HG03108 (cell line): ENCODE results near the gene PDE4C.
A peak's percentile ranks its signal among the peaks of the same experiment; 100 is the strongest.
"Not testable (repeated sequence)": the region's sequence is repeated elsewhere in the genome, so short reads cannot be mapped to it uniquely, and the experiment has no call there.

Experiments used
- ATAC-seq: cut with Tn5 transposase; IDR thresholded peaks from one replicate; pipeline ENCODE4 v1.9.1; 2021; ENCODE audit warnings: moderate library complexity; ENCODE audit not compliant: unreplicated experiment

The PDE4C gene

GRCh38 chr19:18223860-18224524 lies 2.2 kb downstream of the PDE4C start:
- no peak for ATAC-seq

- no peak for ATAC-seq
These were observed 4.2 kb downstream of the PDE4C start for GRCh38 chr19:18221815-18222725.

- ATAC-seq = no peak
These were observed 5.5 kb downstream of the PDE4C start for GRCh38 chr19:18220632-18221275.

DNA sequence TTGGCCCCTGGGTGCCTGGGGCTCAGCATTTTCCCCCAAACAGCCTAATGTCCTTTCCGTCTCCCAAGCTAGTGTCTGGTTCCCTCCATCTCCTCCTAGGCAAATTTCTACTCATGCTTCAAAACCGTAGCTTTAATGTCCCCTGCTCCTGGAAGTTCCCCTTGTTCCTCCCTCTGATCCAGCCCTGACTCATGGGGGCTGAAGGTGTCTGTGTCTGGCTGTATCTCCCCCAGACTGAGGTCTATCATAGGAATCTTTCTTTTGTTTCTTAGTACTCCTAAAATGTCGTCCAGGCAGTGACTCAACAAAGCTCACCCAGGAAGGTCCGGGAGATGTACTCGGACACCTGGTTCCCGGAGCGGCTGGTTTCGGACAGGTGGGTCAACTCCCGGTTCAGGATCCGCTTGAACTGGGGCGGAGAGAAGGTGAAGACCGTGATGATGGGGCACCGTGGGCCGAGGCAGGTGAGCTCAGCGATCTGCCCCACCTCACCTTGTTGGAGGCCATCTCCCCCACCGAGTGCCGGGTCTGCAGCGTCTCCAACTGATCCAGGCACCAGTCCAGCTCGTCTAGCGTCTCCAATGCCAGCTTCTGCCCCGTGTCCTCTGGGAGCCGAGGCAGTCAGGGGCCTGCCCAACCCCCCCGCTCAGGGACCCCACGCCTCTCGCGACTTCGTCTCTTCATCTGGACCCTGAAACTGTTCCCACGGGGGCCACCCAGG lies 6.2 kb downstream of the PDE4C start:
- no peak for ATAC-seq

GRCh38 chr19:18218600-18218999 lies 7.6 kb downstream of the PDE4C start:
- no peak for ATAC-seq

GRCh38 chr19:18218159-18218558 lies 8.1 kb downstream of the PDE4C start:
- ATAC-seq = no peak

DNA sequence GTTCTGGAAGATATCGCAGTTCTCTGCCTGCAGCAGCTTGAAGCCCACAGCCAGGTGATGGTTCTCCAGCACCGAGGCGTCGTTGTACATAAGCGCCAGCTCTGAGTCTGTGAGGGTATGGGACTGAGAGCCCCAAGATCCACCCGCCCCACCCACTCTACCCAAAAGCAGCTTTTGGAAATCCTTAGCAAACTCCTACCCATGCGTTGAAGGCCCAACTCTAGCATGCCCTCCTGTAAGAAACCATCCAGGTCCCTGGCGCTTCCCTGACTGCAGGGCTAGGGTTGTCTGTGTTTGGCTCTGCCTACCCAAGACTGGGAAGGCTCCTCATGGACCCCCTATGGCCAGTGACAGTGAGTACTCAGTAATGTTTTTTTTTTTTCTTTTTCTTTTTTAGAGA lies 9.4 kb downstream of the PDE4C start:
- ATAC-seq = no peak

GRCh38 chr19:18214779-18215433 lies 11.3 kb downstream of the PDE4C start:
- ATAC-seq = no peak

DNA sequence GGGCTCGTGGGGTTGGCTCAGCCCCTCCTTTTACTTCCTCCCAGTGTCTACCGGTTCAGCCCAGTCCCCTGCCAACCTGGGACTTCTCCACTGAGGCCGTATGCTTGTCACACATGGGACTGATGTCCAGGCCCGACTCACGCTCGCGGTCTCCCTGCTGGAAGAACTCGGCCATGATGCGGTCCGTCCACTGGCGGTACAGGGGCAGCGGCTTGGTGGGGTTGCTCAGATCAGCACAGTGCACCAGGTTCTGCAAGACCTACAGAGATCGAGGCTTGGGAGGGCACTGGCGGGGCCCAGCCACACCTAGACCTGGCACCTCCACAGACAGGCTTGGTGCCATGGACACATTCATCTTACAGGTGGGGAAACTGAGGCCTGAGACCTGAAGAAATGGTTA lies 14.6 kb downstream of the PDE4C start:
- ATAC-seq = no peak

GRCh38 chr19:18209912-18210311 lies 16.3 kb downstream of the PDE4C start:
- ATAC-seq = not testable (repeated sequence)

DNA sequence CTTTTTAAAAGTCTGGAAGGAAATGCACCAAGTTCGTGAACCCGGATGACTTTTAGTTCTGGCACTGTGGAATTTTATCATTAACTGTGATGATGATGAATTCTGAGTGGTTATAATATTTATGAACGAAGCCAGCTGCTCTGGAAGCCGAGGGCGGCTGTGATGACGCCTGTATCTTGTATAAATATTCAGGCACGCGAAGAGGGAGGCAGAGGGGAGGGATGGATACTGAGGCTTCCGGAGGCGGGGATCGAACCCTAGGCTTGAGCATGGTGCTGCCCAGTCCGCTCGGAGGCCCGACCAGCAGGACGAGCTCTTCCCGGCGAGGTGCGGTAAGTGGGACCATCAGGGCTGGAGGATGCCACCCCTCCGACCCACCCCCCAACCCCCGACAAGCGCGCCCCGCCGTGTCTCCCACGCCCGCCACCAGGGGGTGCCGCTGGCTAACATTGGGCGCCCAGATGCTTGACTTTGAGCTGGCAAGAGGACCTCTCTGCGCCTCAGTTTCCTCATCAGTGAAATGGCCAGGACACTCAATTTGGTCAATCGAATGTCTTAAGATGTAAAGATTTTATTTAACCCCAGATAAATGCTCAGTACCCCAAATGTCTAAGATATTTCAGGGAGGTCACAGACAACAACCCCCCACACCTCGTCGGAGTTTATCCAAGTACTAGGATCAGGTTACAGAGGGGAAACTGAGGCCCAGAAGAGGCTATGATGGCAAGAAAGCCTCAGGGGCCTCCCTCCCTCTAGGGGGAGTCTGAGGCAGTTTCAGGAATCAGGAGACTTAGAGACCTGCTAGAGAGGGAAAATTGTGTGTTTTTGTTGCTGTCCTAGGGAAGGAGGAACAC lies 17.9 kb downstream of the PDE4C start:
- ATAC-seq = no peak

DNA sequence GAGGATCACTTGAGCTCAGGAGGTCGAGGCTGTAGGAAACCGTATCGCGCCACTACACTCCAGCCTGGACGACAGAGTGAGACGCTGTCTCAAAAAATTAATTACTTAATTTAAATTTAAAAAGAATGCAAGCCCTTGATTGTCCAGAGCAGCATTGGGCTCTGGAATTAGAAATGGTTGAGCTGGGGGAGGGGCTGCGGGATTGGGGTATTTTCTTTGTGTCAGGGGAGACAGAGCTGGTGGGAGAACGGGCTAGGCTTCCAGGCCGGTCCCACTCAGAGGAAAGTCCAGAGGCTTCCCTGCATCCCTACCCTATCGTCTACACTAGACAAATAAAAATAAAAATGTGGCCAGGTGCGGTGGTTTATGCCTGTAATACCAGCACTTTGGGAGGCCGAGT lies 20.2 kb downstream of the PDE4C start:
- no peak for ATAC-seq

DNA sequence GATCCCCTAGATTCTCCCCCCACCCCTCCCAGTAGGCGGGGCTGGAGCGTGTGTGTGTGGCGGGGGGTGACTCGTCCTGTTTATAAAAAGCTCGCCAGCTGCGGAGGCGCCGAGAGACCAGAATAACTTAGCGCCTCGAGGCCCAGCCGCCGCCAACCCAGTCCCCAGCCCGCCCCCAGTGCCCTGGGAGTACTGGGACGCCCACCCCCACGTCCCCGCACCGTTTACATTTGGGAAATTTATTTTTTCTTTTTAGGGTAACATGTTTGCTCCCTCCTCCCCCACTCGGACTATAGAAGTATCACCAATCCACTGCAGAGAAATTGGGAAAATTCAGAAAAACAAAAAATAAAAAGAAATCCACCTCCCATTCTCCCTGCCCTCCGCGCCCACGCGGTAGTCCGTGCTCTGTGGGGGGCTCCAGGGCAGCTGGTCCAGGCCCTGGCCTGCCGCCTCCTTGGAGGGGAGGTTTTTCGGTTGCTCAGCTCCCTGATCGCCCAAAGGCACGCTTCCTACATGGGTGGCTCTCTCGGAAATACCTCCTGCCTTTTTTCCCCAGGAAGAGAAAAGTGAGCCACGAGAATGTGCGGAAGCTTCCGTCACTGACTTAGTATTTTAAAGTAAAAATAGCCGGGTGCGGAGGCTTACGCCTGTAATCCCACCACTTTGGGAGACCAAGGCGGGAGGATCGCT lies 20.9 kb downstream of the PDE4C start:
- ATAC-seq = no peak

DNA sequence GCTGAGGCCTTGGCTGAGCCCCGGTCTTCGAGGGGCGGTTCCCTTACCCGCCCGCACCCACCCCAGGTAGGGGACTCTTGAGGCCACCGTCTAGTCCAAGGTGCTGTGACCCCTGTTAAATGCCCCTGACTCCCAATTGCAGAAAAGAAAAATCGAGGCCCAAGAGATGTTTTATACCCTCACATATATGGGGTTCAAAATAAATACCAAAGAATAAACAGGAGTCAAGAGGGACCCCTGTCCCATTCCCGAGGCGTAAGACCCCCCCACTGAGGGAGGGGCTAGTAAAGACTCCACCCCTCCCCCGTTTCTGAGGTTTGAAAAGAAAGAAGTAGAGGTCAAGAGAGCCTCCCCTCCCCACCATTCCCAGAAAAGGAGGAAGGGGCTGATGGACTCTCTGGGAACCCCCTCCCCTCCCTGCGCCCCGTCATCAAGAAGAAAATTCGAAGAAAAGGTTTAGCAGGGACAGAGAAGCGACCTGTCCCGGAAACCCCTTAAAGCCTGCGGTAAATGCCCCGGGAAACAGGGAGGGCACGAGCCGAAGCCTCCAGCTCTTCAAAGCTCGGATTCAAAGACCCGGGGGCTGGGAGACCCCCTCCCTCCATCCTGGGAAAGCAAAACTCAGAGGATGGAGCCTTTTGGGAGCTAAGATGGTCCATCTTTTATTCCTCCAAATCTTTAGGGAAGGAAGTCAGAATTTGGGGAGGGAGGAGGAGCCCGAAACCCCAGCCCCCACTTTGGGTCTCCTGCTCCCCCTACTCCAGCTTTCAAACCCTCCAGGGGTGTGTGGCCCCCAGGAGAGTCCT lies 21.6 kb downstream of the PDE4C start:
- peak; percentile 4 for ATAC-seq

DNA sequence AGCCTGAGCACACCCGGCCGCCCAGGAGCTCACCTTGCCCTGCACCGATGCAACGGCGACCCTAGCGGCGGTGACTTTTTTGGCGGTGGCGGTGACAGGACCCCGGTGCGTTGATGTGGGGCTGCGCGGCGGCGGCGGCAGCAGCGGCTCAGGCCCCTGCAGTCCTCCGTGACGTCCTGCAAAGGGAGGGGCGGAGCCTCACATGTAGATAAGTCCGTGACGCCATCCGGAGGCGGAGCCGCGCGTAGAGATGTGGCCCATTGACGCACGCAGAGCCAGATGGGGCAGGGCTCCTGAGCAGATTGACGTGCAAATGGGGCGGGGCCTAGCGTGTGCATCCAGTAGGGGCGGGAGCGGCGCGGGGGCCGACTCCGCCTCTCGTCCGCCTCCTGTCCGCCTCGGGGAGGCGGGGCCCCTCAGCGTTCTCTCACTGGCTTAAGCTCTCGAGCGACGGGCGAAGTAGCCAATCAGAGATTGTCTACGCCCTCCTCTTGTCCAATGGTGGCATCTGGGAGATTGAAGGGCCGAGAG lies 22.3 kb downstream of the PDE4C start, which contains the start of gene RAB3A:
TSS of gene RAB3A (minus strand) at position 180 of the 531 bp plus-strand sequence. CDS start 1,302 bp downstream, outside the sequence.
- peak; percentile 88 for ATAC-seq

GRCh38 chr19:18203408-18203862 lies 22.8 kb downstream of the PDE4C start:
- no peak for ATAC-seq

DNA sequence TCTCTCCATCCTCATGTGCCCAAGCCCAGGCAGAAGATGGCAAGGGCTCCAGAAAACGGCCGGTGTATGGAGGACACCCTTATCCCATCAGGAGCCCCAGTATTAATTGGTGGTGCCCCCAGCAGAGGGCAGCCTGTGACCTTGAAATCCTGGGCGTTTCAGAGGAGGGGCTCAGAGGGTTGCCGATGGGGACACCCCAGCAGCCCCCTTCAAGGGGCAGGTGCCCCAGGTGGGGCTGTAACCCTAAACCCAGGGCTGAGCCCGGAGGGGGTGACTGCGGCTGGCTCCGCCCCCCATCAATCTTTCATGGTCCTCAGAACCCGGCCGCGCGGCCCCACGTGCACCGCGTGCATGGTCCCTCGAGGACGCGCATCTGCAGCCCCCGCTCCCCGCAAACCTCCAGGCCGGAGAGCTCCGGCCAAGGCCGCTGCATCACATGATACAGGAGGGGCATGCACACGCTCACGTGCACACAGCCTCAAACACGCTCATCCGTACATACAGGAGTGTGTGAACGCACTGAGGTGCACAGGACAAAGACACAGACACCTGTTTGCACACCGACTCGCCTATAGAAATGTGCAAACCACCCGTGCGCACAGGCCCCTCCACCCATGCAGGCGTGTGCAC lies 23.3 kb downstream of the PDE4C start:
- no peak for ATAC-seq
